Esophagus squamous epithelium (tissue), 5 donors: Measurements from ENCODE around the gene GMNC. TPM values are rescaled to one million over a fixed set of nuclear protein-coding genes. Genes with fewer than 3 reads are reported as not detected.

Source experiments
- DNase-seq: peaks from one replicate; lab custom pipeline; 2025; lab: John Stamatoyannopoulos, UW
- H3K27ac ChIP-seq, 4 donors: fragments of 200-600 bp; sonication (generic); one replicate each; pipeline ENCODE4 v1.5.1; 2016 to 2019; ENCODE audit warnings: mild to moderate bottlenecking in 1 of 4
- H3K27me3 ChIP-seq, 4 donors: fragments of 200-600 bp; sonication (generic); 1 replicate in 3 of 4; 2 replicates in 1 of 4; pipeline versions ENCODE4 v1.5.1 to v1.6.0; 2017 to 2021; ENCODE audit warnings: antibody characterized with exemption in 1 of 4
- H3K36me3 ChIP-seq, 3 donors: fragments of 200-600 bp; sonication (generic); one replicate each; pipeline ENCODE4 v1.5.1; 2016 to 2019
- H3K4me1 ChIP-seq, 3 donors: fragments of 200-600 bp; sonication (generic); one replicate each; pipeline ENCODE4 v1.5.1; 2017 to 2019
- H3K4me3 ChIP-seq, 4 donors: fragments of 200-600 bp; sonication (generic); 1 replicate in 3 of 4; 2 replicates in 1 of 4; pipeline ENCODE4 v1.5.1; 2016 to 2019; ENCODE audit warnings: mild to moderate bottlenecking in 2 of 4, moderate library complexity in 1 of 4
- H3K9me3 ChIP-seq, 3 donors: fragments of 200-600 bp; sonication (generic); one replicate each; pipeline ENCODE4 v1.5.1; 2016 to 2019
- CTCF ChIP-seq, 6 experiments: fragments of 450-650 bp in 4 of 6; fragments of 200-600 bp in 2 of 6; sonication (generic) in 2 of 6; IDR thresholded peaks; one replicate each; pipeline ENCODE4 v1.5.1; 2016 to 2019; ENCODE audit warnings: antibody characterized with exemption in 6 of 6, mild to moderate bottlenecking in 4 of 6, moderate library complexity in 4 of 6
- POLR2A ChIP-seq, 4 donors: fragments of 450-650 bp; IDR thresholded peaks; one replicate each; pipeline ENCODE4 v1.6.1; 2017; ENCODE audit warnings: antibody characterized with exemption in 4 of 4, mild to moderate bottlenecking in 4 of 4, moderate library complexity in 3 of 4
- WGBS, 2 donors: methylation state at CpG; one replicate each; pipeline ENCODE4 v1.1.5; 2018; 5-methylcytosine and 5-hydroxymethylcytosine counted together
- intact Hi-C: fragments of 100-400 bp; cut with DNase I; formaldehyde crosslinking; loops from one replicate; pipeline ENCODE4 v1.15.0; 2022
- total RNA-seq, 4 donors: library from RNA; depleted of rRNA; stranded (reverse); fragments of >200 nt; gene quantifications; one replicate each; pipeline ENCODE4 v1.1.0, GENCODE V29; 2016
- donor health status: DM: yes; HTN: yes; CAD: no.

Gene GMNC
- total RNA-seq, 4 donors from 2014 or later, result not detected

GRCh38 chr3:190860521-190860920, 2.0 kb downstream of the GMNC start:
- WGBS, 2 donors, result 57 to 63% methylated on average over 4 to 7 of the region's 7 CpGs
- Histone ChIP-seq H3K4me3 (no peak overlapping the region), H3K9me3 (no peaks in the 10 kb centered on the region), H3K27ac (no peak overlapping the region), H3K36me3 (no peaks in the 10 kb centered on the region), H3K4me1 (peaks cover 0 to 13% (median 0%) of the 10 kb centered on the region in 3 donors), H3K27me3 (peaks cover 0 to 22% (median 0%) of the 10 kb centered on the region in 4 donors)
- DNase-seq, result no peak
- intact Hi-C loops, result no loop called here
- TF ChIP-seq POLR2A (IDR thresholded peaks at IDR 0.05), result no peak
- TF ChIP-seq CTCF (IDR thresholded peaks at IDR 0.05), result no peak

- intact Hi-C loops, result no loop called here
- Histone ChIP-seq H3K4me1 (no peaks in the 10 kb centered on the region), H3K9me3 (no peaks in the 10 kb centered on the region), H3K27me3 (no peaks in the 10 kb centered on the region), H3K27ac (no peak overlapping the region), H3K4me3 (no peak overlapping the region), H3K36me3 (no peaks in the 10 kb centered on the region)
- 37 to 53% methylated on average over 3 of the region's 3 CpGs for WGBS, 2 donors
- TF ChIP-seq CTCF (IDR thresholded peaks at IDR 0.05) (no peak), POLR2A (IDR thresholded peaks at IDR 0.05) (no peak)
- no peak for DNase-seq
Observed at GRCh38 chr3:190855151-190855550, 7.3 kb downstream of the GMNC start.

GRCh38 chr3:190854062-190854461, 8.4 kb downstream of the GMNC start:
- WGBS, 2 donors, result 81 to 86% methylated on average over 4 of the region's 4 CpGs

GRCh38 chr3:190853464-190853863, 9.0 kb downstream of the GMNC start:
- no peaks in the 10 kb centered on the region for H3K9me3 ChIP-seq
- intact Hi-C loops, result no loop called here
- H3K4me1 ChIP-seq, result no peaks in the 10 kb centered on the region
- H3K4me3 ChIP-seq, result no peak overlapping the region
- no peak for TF ChIP-seq CTCF (IDR thresholded peaks at IDR 0.05)
- TF ChIP-seq POLR2A (IDR thresholded peaks at IDR 0.05), result no peak
- no peak for DNase-seq
- H3K27ac ChIP-seq, result no peak overlapping the region
- H3K36me3 ChIP-seq, result no peaks in the 10 kb centered on the region
- H3K27me3 ChIP-seq, result peaks cover 0 to 4% (median 0%) of the 10 kb centered on the region in 4 donors
- WGBS, 2 donors, result 20 to 23% methylated on average over 1 of the region's 1 CpG

More at GRCh38 chr3:190854062-190854461, 8.4 kb downstream of the GMNC start:
- Histone ChIP-seq H3K27ac (no peak overlapping the region), H3K4me1 (no peaks in the 10 kb centered on the region), H3K36me3 (no peaks in the 10 kb centered on the region), H3K9me3 (no peaks in the 10 kb centered on the region), H3K4me3 (no peak overlapping the region), H3K27me3 (peaks cover 0 to 2% (median 0%) of the 10 kb centered on the region in 4 donors)
- intact Hi-C loops, result no loop called here
- TF ChIP-seq POLR2A (IDR thresholded peaks at IDR 0.05), result no peak
- no peak for TF ChIP-seq CTCF (IDR thresholded peaks at IDR 0.05)
- DNase-seq, result no peak

GRCh38 chr3:190849607-190850006, 12.9 kb downstream of the GMNC start:
- no peak for DNase-seq
- 69 to 86% methylated on average over 1 of the region's 1 CpG for WGBS, 2 donors

More at GRCh38 chr3:190849607-190850006, 12.9 kb downstream of the GMNC start:
- Histone ChIP-seq H3K4me3 (no peak overlapping the region), H3K27me3 (peaks cover 0 to 4% (median 0%) of the 10 kb centered on the region in 4 donors), H3K27ac (no peak overlapping the region), H3K36me3 (no peaks in the 10 kb centered on the region), H3K9me3 (no peaks in the 10 kb centered on the region), H3K4me1 (no peaks in the 10 kb centered on the region)
- no peak for TF ChIP-seq CTCF (IDR thresholded peaks at IDR 0.05)
- TF ChIP-seq POLR2A (IDR thresholded peaks at IDR 0.05), result no peak
- intact Hi-C loops, result no loop called here
